GM23338 (cell line): ENCODE results near the gene MRPL20. TPM values are rescaled to one million over a fixed set of nuclear protein-coding genes. Genes with fewer than 3 reads are reported as not detected.

Source experiments
- ATAC-seq: fragments of 200-7000 bp; cut with Tn5 transposase; 3 replicates; pipeline ENCODE4 v1.9.1; 2020
- DNase-seq: peaks from one replicate; pipeline ENCODE4 v3.0.0-alpha.2; 2015; ENCODE audit warnings: low spot score
- H2AFZ ChIP-seq: fragments of 200-600 bp; sonication (generic); 2 replicates; pipeline ENCODE4 v1.8.0; 2016; ENCODE audit warnings: antibody characterized with exemption, mild to moderate bottlenecking, moderate library complexity
- H3F3A ChIP-seq: fragments of 200-600 bp; sonication (generic); replicated peaks from 2 replicates; pipeline ENCODE4 v1.8.0; 2017; ENCODE audit warnings: antibody characterized with exemption, mixed run types, low read depth
- H3K27ac ChIP-seq: fragments of 200-600 bp; sonication (generic); 2 replicates; pipeline ENCODE4 v1.6.1; 2016; ENCODE audit warnings: low read depth
- H3K27me3 ChIP-seq: fragments of 200-600 bp; sonication (generic); 2 replicates; pipeline ENCODE4 v1.8.0; 2016; ENCODE audit warnings: mild to moderate bottlenecking, mixed run types, moderate library complexity; ENCODE audit not compliant: insufficient read depth
- H3K36me3 ChIP-seq: fragments of 200-600 bp; sonication (generic); 2 replicates; pipeline ENCODE4 v1.8.0; 2016; ENCODE audit warnings: mild to moderate bottlenecking; ENCODE audit not compliant: insufficient read depth
- H3K4me1 ChIP-seq: fragments of 200-600 bp; sonication (generic); 2 replicates; pipeline ENCODE4 v1.8.0; 2016; ENCODE audit warnings: mild to moderate bottlenecking, moderate library complexity; ENCODE audit not compliant: insufficient read depth
- H3K4me2 ChIP-seq: fragments of 200-600 bp; sonication (generic); 2 replicates; pipeline ENCODE4 v1.7.1; 2017; ENCODE audit warnings: mixed run types
- H3K4me3 ChIP-seq: fragments of 200-600 bp; sonication (generic); 2 replicates; pipeline ENCODE4 v1.6.1; 2016; ENCODE audit warnings: mixed run types
- H3K79me2 ChIP-seq: fragments of 200-600 bp; sonication (generic); replicated peaks from 2 replicates; pipeline ENCODE4 v1.8.0; 2017; ENCODE audit warnings: mild to moderate bottlenecking; ENCODE audit not compliant: insufficient read depth
- H3K9me2 ChIP-seq: fragments of 200-600 bp; sonication (generic); 2 replicates; pipeline ENCODE4 v1.8.0; 2017; ENCODE audit not compliant: insufficient read depth
- H4K20me1 ChIP-seq: fragments of 200-600 bp; sonication (generic); replicated peaks from 2 replicates; pipeline ENCODE4 v1.8.0; 2017; ENCODE audit warnings: mild to moderate bottlenecking; ENCODE audit not compliant: insufficient read depth
- H3K27ac Mint-ChIP-seq: 2 replicates; pipeline ENCODE4 v1.8.0; 2020; ENCODE audit warnings: inconsistent platforms, mild to moderate bottlenecking, moderate library complexity, mixed read lengths
- H3K27me3 Mint-ChIP-seq: 3 replicates; pipeline ENCODE4 v1.8.0; 2022; ENCODE audit warnings: low read depth, mild to moderate bottlenecking, moderate library complexity, mixed read lengths, inconsistent platforms; ENCODE audit not compliant: insufficient read depth, poor library complexity
- H3K36me3 Mint-ChIP-seq: 3 replicates; pipeline ENCODE4 v1.8.0; 2021; ENCODE audit warnings: low read depth, mild to moderate bottlenecking, inconsistent platforms, moderate library complexity, mixed read lengths
- H3K4me1 Mint-ChIP-seq: 3 replicates; pipeline ENCODE4 v1.8.0; 2020; ENCODE audit warnings: mild to moderate bottlenecking, inconsistent platforms, mixed read lengths
- H3K4me3 Mint-ChIP-seq: 3 replicates; pipeline ENCODE4 v1.8.0; 2021; ENCODE audit warnings: moderate library complexity, mild to moderate bottlenecking, inconsistent platforms, mixed read lengths
- H3K9me3 Mint-ChIP-seq: 3 replicates; pipeline ENCODE4 v1.8.0; 2020; ENCODE audit warnings: moderate library complexity, mild to moderate bottlenecking, inconsistent platforms, mixed read lengths
- CREB1 ChIP-seq: fragments of 250-450 bp; sonication (Bioruptor Pico); IDR thresholded peaks from 2 replicates; pipeline ENCODE4 v1.5.0; 2020; ENCODE audit warnings: low read depth, mild to moderate bottlenecking, moderate library complexity
- EZH2phosphoT487 ChIP-seq: fragments of 200-600 bp; sonication (generic); IDR thresholded peaks from one replicate; pipeline ENCODE4 v1.8.1; 2018; ENCODE audit warnings: antibody characterized with exemption; ENCODE audit not compliant: unreplicated experiment
- JUNB ChIP-seq: IDR thresholded peaks from one replicate; pipeline ENCODE4 v1.6.1; 2016; ENCODE audit warnings: antibody characterized with exemption; ENCODE audit not compliant: unreplicated experiment
- NANOG ChIP-seq: IDR thresholded peaks from 2 replicates; pipeline ENCODE4 v1.6.1; 2016; ENCODE audit warnings: antibody characterized with exemption, borderline replicate concordance
- POLR2AphosphoS5 ChIP-seq: IDR thresholded peaks from 2 replicates; pipeline ENCODE4 v1.6.1; 2016; ENCODE audit warnings: antibody characterized with exemption, low read depth
- STAT1 ChIP-seq: IDR thresholded peaks from one replicate; pipeline ENCODE4 v1.6.1; 2016; ENCODE audit warnings: antibody characterized with exemption; ENCODE audit not compliant: unreplicated experiment
- ZNF114 ChIP-seq: fragments of 250-450 bp; sonication (Bioruptor Pico); IDR thresholded peaks from 2 replicates; pipeline ENCODE4 v1.5.0; 2020; ENCODE audit warnings: mild to moderate bottlenecking, moderate library complexity
- ZNF331 ChIP-seq: fragments of 250-450 bp; sonication (Bioruptor Pico); IDR thresholded peaks from 2 replicates; pipeline ENCODE4 v1.5.0; 2020; ENCODE audit warnings: low read depth, mild to moderate bottlenecking, moderate library complexity
- polyA plus RNA-seq: library from polyadenylated mRNA; unstranded; fragments of >200 nt; fragmentation: Nextera tagmentation; extraction: Ambion mirVana; gene quantifications from 2 replicates; pipeline ENCODE4 v1.2.1, GENCODE V29; 2016
- total RNA-seq: library from RNA; depleted of rRNA; stranded (reverse); fragments of >200 nt; shearing (Covaris generic); gene quantifications from 2 replicates; pipeline ENCODE4 v1.2.3, GENCODE V29; 2014
- TF ChIP-seq, protein P1 (sequence below): fragments of 250-450 bp; sonication (Bioruptor Pico); IDR thresholded peaks from 2 replicates; pipeline ENCODE4 v1.5.0; 2020; ENCODE audit warnings: mild to moderate bottlenecking, moderate library complexity
- TF ChIP-seq, protein P2 (sequence below), 2 experiments: fragments of 200-600 bp in 1 of 2; sonication (generic) in 1 of 2; conservative IDR thresholded peaks; 2 replicates each; pipeline versions ENCODE4 v1.5.1 to v1.6.1; 2016 to 2017; ENCODE audit warnings: antibody characterized with exemption in 2 of 2, low read depth in 2 of 2, mild to moderate bottlenecking in 2 of 2, moderate library complexity in 1 of 2
- TF ChIP-seq, protein P3 (sequence below): IDR thresholded peaks from one replicate; pipeline ENCODE4 v1.6.1; 2018; ENCODE audit warnings: antibody characterized with exemption; ENCODE audit not compliant: unreplicated experiment
- TF ChIP-seq, protein P4 (sequence below): IDR thresholded peaks from 2 replicates; pipeline ENCODE4 v1.6.1; 2016; ENCODE audit warnings: antibody characterized with exemption

MRPL20 gene
- total and polyA plus RNA-seq, 2 experiments from 2014 or later: 173 to 319 TPM

DNA sequence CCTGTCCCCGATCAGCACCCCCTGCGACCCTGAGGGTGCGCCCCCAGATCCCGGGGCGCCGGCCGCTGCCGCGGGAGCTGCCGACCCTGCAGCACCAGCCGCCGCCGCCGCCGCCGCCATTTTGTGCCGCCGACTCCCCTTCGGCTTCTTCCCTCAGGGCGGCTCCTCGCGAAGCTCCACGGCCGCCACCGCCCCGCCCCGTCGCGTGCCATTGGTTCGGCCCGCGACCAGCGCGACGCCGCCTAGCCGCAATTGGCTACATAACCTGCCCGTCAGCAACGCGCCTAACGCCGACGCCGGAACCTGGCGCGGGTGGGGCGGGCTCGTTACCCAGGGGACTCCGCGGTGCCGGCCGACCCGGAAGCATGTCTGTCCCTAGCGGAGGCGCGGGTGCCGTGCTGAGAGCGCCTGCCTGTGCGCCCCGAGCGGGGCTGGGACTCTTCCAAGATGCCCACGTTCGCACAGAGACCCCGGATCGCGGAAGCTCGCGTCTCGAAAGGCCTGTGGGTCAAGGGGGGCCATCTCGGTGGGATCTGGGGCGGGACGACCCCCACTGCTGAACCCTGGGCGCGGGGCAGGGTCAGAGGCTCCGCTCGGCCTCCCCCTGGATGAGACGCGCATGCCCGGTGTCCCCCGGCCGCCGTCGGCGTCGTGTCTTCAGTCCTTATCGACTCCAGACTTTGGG lies 7.8 kb downstream of the MRPL20 start, which contains the start of gene CCNL2:
Gene CCNL2 (minus strand): TSS at position 149 of the 685 bp plus-strand sequence. CDS start 29 bp downstream, at position 120.
- peaks cover 25% of the 10 kb centered on the region for H3K27me3 Mint-ChIP-seq
- DNase-seq: peak; percentile 99
- Histone ChIP-seq H3K27me3 (no peaks in the 10 kb centered on the region), H3K27ac (peak within 1 kb of the TSS; percentile 87; the same call in 1 of the 2 replicates), H3K79me2 (peaks cover 57% of the 10 kb centered on the region), H2AFZ (no peak within 1 kb of the TSS), H3K36me3 (peaks cover 53% of the 10 kb centered on the region), H3K4me2 (peak within 1 kb of the TSS; percentile 96), H3K9me2 (no peaks in the 10 kb centered on the region), H4K20me1 (peaks cover 39% of the 10 kb centered on the region), H3K4me1 (peaks cover 14% of the 10 kb centered on the region; the same call in 1 of the 2 replicates), H3F3A (peaks cover 60% of the 10 kb centered on the region), H3K4me3 (peak within 1 kb of the TSS; percentile 97)
- ATAC-seq: peak; percentile 94
- peaks cover 32% of the 10 kb centered on the region for H3K4me1 Mint-ChIP-seq
- peak within 1 kb of the TSS; percentile 85 for H3K27ac Mint-ChIP-seq
- H3K9me3 Mint-ChIP-seq: no peaks in the 10 kb centered on the region; the same call in 2 of the 3 replicates
- peaks cover 80% of the 10 kb centered on the region for H3K36me3 Mint-ChIP-seq
- no peak for TF ChIP-seq ZNF114 (CRISPR knock-in tag)
- no peak for TF ChIP-seq NANOG
- peak; percentile 93 for TF ChIP-seq CREB1 (CRISPR knock-in tag)
- no peak for TF ChIP-seq JUNB
- TF ChIP-seq, protein P1, sequence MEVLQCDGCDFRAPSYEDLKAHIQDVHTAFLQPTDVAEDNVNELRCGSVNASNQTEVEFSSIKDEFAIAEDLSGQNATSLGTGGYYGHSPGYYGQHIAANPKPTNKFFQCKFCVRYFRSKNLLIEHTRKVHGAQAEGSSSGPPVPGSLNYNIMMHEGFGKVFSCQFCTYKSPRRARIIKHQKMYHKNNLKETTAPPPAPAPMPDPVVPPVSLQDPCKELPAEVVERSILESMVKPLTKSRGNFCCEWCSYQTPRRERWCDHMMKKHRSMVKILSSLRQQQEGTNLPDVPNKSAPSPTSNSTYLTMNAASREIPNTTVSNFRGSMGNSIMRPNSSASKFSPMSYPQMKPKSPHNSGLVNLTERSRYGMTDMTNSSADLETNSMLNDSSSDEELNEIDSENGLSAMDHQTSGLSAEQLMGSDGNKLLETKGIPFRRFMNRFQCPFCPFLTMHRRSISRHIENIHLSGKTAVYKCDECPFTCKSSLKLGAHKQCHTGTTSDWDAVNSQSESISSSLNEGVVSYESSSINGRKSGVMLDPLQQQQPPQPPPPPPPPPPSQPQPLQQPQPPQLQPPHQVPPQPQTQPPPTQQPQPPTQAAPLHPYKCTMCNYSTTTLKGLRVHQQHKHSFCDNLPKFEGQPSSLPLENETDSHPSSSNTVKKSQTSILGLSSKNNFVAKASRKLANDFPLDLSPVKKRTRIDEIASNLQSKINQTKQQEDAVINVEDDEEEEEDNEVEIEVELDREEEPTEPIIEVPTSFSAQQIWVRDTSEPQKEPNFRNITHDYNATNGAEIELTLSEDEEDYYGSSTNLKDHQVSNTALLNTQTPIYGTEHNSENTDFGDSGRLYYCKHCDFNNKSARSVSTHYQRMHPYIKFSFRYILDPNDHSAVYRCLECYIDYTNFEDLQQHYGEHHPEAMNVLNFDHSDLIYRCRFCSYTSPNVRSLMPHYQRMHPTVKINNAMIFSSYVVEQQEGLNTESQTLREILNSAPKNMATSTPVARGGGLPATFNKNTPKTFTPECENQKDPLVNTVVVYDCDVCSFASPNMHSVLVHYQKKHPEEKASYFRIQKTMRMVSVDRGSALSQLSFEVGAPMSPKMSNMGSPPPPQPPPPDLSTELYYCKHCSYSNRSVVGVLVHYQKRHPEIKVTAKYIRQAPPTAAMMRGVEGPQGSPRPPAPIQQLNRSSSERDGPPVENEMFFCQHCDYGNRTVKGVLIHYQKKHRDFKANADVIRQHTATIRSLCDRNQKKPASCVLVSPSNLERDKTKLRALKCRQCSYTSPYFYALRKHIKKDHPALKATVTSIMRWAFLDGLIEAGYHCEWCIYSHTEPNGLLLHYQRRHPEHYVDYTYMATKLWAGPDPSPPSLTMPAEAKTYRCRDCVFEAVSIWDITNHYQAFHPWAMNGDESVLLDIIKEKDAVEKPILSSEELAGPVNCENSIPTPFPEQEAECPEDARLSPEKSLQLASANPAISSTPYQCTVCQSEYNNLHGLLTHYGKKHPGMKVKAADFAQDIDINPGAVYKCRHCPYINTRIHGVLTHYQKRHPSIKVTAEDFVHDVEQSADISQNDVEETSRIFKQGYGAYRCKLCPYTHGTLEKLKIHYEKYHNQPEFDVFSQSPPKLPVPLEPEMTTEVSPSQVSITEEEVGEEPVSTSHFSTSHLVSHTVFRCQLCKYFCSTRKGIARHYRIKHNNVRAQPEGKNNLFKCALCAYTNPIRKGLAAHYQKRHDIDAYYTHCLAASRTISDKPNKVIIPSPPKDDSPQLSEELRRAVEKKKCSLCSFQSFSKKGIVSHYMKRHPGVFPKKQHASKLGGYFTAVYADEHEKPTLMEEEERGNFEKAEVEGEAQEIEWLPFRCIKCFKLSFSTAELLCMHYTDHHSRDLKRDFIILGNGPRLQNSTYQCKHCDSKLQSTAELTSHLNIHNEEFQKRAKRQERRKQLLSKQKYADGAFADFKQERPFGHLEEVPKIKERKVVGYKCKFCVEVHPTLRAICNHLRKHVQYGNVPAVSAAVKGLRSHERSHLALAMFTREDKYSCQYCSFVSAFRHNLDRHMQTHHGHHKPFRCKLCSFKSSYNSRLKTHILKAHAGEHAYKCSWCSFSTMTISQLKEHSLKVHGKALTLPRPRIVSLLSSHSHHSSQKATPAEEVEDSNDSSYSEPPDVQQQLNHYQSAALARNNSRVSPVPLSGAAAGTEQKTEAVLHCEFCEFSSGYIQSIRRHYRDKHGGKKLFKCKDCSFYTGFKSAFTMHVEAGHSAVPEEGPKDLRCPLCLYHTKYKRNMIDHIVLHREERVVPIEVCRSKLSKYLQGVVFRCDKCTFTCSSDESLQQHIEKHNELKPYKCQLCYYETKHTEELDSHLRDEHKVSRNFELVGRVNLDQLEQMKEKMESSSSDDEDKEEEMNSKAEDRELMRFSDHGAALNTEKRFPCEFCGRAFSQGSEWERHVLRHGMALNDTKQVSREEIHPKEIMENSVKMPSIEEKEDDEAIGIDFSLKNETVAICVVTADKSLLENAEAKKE (CRISPR knock-in tag): no peak
- TF ChIP-seq, protein P2, sequence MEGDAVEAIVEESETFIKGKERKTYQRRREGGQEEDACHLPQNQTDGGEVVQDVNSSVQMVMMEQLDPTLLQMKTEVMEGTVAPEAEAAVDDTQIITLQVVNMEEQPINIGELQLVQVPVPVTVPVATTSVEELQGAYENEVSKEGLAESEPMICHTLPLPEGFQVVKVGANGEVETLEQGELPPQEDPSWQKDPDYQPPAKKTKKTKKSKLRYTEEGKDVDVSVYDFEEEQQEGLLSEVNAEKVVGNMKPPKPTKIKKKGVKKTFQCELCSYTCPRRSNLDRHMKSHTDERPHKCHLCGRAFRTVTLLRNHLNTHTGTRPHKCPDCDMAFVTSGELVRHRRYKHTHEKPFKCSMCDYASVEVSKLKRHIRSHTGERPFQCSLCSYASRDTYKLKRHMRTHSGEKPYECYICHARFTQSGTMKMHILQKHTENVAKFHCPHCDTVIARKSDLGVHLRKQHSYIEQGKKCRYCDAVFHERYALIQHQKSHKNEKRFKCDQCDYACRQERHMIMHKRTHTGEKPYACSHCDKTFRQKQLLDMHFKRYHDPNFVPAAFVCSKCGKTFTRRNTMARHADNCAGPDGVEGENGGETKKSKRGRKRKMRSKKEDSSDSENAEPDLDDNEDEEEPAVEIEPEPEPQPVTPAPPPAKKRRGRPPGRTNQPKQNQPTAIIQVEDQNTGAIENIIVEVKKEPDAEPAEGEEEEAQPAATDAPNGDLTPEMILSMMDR (conservative IDR thresholded peaks at IDR 0.05; ENCODE audit: low read depth in 2 of 2): peak; percentile 7 to 27; a peak in 1 of 4 replicates
- TF ChIP-seq STAT1: no peak
- TF ChIP-seq ZNF331: no peak
- TF ChIP-seq, protein P3, sequence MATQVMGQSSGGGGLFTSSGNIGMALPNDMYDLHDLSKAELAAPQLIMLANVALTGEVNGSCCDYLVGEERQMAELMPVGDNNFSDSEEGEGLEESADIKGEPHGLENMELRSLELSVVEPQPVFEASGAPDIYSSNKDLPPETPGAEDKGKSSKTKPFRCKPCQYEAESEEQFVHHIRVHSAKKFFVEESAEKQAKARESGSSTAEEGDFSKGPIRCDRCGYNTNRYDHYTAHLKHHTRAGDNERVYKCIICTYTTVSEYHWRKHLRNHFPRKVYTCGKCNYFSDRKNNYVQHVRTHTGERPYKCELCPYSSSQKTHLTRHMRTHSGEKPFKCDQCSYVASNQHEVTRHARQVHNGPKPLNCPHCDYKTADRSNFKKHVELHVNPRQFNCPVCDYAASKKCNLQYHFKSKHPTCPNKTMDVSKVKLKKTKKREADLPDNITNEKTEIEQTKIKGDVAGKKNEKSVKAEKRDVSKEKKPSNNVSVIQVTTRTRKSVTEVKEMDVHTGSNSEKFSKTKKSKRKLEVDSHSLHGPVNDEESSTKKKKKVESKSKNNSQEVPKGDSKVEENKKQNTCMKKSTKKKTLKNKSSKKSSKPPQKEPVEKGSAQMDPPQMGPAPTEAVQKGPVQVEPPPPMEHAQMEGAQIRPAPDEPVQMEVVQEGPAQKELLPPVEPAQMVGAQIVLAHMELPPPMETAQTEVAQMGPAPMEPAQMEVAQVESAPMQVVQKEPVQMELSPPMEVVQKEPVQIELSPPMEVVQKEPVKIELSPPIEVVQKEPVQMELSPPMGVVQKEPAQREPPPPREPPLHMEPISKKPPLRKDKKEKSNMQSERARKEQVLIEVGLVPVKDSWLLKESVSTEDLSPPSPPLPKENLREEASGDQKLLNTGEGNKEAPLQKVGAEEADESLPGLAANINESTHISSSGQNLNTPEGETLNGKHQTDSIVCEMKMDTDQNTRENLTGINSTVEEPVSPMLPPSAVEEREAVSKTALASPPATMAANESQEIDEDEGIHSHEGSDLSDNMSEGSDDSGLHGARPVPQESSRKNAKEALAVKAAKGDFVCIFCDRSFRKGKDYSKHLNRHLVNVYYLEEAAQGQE: no peak
- TF ChIP-seq, protein P4, sequence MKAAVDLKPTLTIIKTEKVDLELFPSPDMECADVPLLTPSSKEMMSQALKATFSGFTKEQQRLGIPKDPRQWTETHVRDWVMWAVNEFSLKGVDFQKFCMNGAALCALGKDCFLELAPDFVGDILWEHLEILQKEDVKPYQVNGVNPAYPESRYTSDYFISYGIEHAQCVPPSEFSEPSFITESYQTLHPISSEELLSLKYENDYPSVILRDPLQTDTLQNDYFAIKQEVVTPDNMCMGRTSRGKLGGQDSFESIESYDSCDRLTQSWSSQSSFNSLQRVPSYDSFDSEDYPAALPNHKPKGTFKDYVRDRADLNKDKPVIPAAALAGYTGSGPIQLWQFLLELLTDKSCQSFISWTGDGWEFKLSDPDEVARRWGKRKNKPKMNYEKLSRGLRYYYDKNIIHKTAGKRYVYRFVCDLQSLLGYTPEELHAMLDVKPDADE: peak; percentile 56; the same call in 1 of the 2 replicates
- TF ChIP-seq POLR2AphosphoS5: peak; percentile 72; the same call in 1 of the 2 replicates
- no peak for TF ChIP-seq EZH2phosphoT487
- H3K4me3 Mint-ChIP-seq: peak within 1 kb of the TSS; percentile 96
